Measurements from ENCODE around the gene CELF1.

DNA sequence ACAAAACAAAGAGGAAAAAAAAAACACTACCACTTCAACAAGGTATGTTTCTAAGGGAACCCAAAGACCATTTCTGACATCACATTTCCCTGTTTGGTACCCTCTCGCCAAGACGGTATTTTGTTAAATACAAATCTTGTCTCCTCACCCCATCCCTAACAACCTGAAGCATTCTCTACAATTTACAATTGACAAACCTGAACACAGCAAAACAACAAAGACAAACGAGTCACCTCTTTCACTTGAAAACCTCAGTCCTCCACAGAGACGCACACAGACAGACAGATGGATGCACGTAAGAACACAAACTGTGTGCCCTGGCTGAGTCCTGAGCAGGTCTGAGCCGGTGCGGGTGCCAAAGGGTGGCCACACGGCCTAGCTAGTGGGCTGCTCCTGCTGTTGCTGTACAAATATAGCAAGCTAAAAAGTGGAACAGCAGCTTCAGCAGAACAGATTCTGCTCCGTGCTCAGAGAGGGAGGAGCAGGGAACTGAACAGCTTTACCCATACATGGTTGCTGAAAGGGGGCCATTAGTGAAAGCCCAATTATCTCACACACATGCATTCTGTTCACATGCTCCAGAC lies 28.5 kb downstream of the CELF1 start:
- TF ChIP-seq, protein P1, sequence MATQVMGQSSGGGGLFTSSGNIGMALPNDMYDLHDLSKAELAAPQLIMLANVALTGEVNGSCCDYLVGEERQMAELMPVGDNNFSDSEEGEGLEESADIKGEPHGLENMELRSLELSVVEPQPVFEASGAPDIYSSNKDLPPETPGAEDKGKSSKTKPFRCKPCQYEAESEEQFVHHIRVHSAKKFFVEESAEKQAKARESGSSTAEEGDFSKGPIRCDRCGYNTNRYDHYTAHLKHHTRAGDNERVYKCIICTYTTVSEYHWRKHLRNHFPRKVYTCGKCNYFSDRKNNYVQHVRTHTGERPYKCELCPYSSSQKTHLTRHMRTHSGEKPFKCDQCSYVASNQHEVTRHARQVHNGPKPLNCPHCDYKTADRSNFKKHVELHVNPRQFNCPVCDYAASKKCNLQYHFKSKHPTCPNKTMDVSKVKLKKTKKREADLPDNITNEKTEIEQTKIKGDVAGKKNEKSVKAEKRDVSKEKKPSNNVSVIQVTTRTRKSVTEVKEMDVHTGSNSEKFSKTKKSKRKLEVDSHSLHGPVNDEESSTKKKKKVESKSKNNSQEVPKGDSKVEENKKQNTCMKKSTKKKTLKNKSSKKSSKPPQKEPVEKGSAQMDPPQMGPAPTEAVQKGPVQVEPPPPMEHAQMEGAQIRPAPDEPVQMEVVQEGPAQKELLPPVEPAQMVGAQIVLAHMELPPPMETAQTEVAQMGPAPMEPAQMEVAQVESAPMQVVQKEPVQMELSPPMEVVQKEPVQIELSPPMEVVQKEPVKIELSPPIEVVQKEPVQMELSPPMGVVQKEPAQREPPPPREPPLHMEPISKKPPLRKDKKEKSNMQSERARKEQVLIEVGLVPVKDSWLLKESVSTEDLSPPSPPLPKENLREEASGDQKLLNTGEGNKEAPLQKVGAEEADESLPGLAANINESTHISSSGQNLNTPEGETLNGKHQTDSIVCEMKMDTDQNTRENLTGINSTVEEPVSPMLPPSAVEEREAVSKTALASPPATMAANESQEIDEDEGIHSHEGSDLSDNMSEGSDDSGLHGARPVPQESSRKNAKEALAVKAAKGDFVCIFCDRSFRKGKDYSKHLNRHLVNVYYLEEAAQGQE (IDR thresholded peaks at IDR 0.05; ENCODE audit: low read depth): no peak
- TF ChIP-seq CEBPB (IDR thresholded peaks at IDR 0.05) (no peak), EGR1 (IDR thresholded peaks at IDR 0.05) (no peak), NFIC (IDR thresholded peaks at IDR 0.05) (no peak), YY1 (IDR thresholded peaks at IDR 0.05; ENCODE audit: low read depth) (no peak), ZBTB7A (IDR thresholded peaks at IDR 0.05; ENCODE audit: low read depth) (no peak), FOXM1 (IDR thresholded peaks at IDR 0.05; ENCODE audit: borderline replicate concordance, low read depth) (no peak), EP300 (IDR thresholded peaks at IDR 0.05; ENCODE audit: borderline replicate concordance) (no peak), RAD21 (IDR thresholded peaks at IDR 0.05; ENCODE audit: low read depth) (no peak), TAF1 (IDR thresholded peaks at IDR 0.05; ENCODE audit: low read depth) (no peak)
- TF ChIP-seq, protein P2, sequence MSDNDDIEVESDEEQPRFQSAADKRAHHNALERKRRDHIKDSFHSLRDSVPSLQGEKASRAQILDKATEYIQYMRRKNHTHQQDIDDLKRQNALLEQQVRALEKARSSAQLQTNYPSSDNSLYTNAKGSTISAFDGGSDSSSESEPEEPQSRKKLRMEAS (IDR thresholded peaks at IDR 0.05): no peak

Data from Ishikawa (cell line).